H1 (cell line): ENCODE measurements around the gene NUTM2G. TPM values are rescaled to one million over a fixed set of nuclear protein-coding genes. Genes with fewer than 3 reads are reported as not detected.
"Not testable (repeated sequence)": the region's sequence is repeated elsewhere in the genome, so short reads cannot be mapped to it uniquely, and the experiment has no call there.

Experiments
- CTCF ChIA-PET: fragments of 300-600 bp; sonication (Branson Sonifier 250); formaldehyde crosslinking; loops from one replicate; lab custom pipeline; 2021; ENCODE audit not compliant: partially characterized antibody; lab: Charles Lee
- POLR2A ChIA-PET: fragments of 300-600 bp; sonication (Branson Sonifier 250); formaldehyde crosslinking; loops from one replicate; lab custom pipeline; 2021; ENCODE audit warnings: inconsistent platforms; ENCODE audit not compliant: partially characterized antibody; lab: Charles Lee
- DNase-seq, 2 experiments: peaks; one replicate each; pipeline versions ENCODE4 v3.0.0 to v3.0.0-alpha.2; 2010 to 2022; ENCODE audit warnings: low spot score in 2 of 2, low read depth in 1 of 2, mixed read lengths in 1 of 2
- FAIRE-seq: peaks from 2 replicates; lab custom pipeline; 2011; peaks lifted over from hg19 to GRCh38; lab: Jason Lieb, UNC
- H2AFZ ChIP-seq: 2 replicates; pipeline ENCODE4 v1.8.1; 2012; ENCODE audit warnings: low read length, inconsistent platforms
- H2AK5ac ChIP-seq: 2 replicates; pipeline ENCODE4 v1.6.1; 2013; ENCODE audit warnings: low read depth, low read length
- H2BK120ac ChIP-seq: replicated peaks from 2 replicates; pipeline ENCODE3; 2013; ENCODE audit warnings: low read depth, low read length, inconsistent platforms
- H2BK12ac ChIP-seq: 2 replicates; pipeline ENCODE4 v1.6.1; 2013; ENCODE audit warnings: low read depth, low read length
- H2BK15ac ChIP-seq: 2 replicates; pipeline ENCODE4 v1.6.1; 2013; ENCODE audit warnings: low read length
- H2BK20ac ChIP-seq: 2 replicates; pipeline ENCODE4 v1.6.1; 2013; ENCODE audit warnings: low read length
- H2BK5ac ChIP-seq: 2 replicates; pipeline ENCODE4 v1.6.1; 2013; ENCODE audit warnings: low read depth, low read length
- H3K14ac ChIP-seq: 2 replicates; pipeline ENCODE4 v1.6.1; 2013; ENCODE audit warnings: inconsistent platforms; ENCODE audit not compliant: insufficient read length
- H3K18ac ChIP-seq: 2 replicates; pipeline ENCODE4 v1.6.1; 2013; ENCODE audit warnings: low read length; ENCODE audit errors: extremely low read depth
- H3K23ac ChIP-seq: 2 replicates; pipeline ENCODE4 v1.6.1; 2013; ENCODE audit warnings: inconsistent platforms; ENCODE audit not compliant: insufficient read length
- H3K23me2 ChIP-seq: 2 replicates; pipeline ENCODE4 v1.6.1; 2013; ENCODE audit warnings: low read depth, low read length
- H3K27ac ChIP-seq: 2 replicates; pipeline ENCODE4 v1.6.1; 2011; ENCODE audit warnings: low read depth, low read length, inconsistent platforms
- H3K27me3 ChIP-seq, 4 experiments: replicated peaks in 1 of 4; 1 replicate in 1 of 4; 2 replicates in 3 of 4; pipeline versions ENCODE4 v1.6.1 to v1.8.1; 2011 to 2013; ENCODE audit warnings: low read length in 3 of 4, mild to moderate bottlenecking in 3 of 4, inconsistent platforms in 2 of 4, mixed read lengths in 2 of 4, moderate library complexity in 1 of 4; ENCODE audit not compliant: control insufficient read depth in 3 of 4, insufficient read depth in 3 of 4; ENCODE audit errors: extremely low read depth in 1 of 4
- H3K36me3 ChIP-seq, 4 experiments: 2 replicates each; pipeline versions ENCODE4 v1.6.1 to v1.8.1; 2011 to 2013; ENCODE audit warnings: mild to moderate bottlenecking in 4 of 4, low read length in 3 of 4, moderate library complexity in 2 of 4, control low read depth in 1 of 4, inconsistent platforms in 1 of 4; ENCODE audit not compliant: insufficient read depth in 4 of 4, control insufficient read depth in 2 of 4
- H3K4ac ChIP-seq: replicated peaks from 2 replicates; pipeline ENCODE3; 2013; ENCODE audit warnings: low read length, low read depth, mixed read lengths, inconsistent platforms; ENCODE audit not compliant: insufficient read length
- H3K4me1 ChIP-seq, 4 experiments: replicated peaks in 1 of 4; 1 replicate in 1 of 4; 2 replicates in 3 of 4; pipeline versions ENCODE4 v1.6.1 to v1.8.1; 2011 to 2013; ENCODE audit warnings: low read length in 3 of 4, inconsistent platforms in 2 of 4, mixed read lengths in 1 of 4; ENCODE audit not compliant: insufficient read depth in 4 of 4, control insufficient read depth in 3 of 4
- H3K4me2 ChIP-seq, 2 experiments: 2 replicates each; pipeline versions ENCODE4 v1.6.1 to v1.8.1; 2011 to 2013; ENCODE audit warnings: low read depth in 2 of 2, low read length in 2 of 2, control low read depth in 1 of 2, inconsistent platforms in 1 of 2, mild to moderate bottlenecking in 1 of 2; ENCODE audit not compliant: insufficient read depth in 1 of 2
- H3K4me3 ChIP-seq, 4 experiments: fragments of 200-600, 300-600 bp in 1 of 4; sonication (generic), shearing (Covaris generic), sonication (Bioruptor Twin) in 1 of 4; 2 replicates each; pipeline versions ENCODE4 v1.5.1 to v1.8.1; 2011 to 2016; ENCODE audit warnings: low read length in 4 of 4, low read depth in 3 of 4, control low read depth in 2 of 4, inconsistent platforms in 2 of 4, mild to moderate bottlenecking in 2 of 4, mixed read lengths in 1 of 4, moderate library complexity in 1 of 4; ENCODE audit not compliant: insufficient read depth in 2 of 4; ENCODE audit errors: extremely low read depth in 1 of 4
- H3K56ac ChIP-seq: replicated peaks from 2 replicates; pipeline ENCODE3; 2013; ENCODE audit warnings: low read depth, mild to moderate bottlenecking, mixed read lengths, low read length, inconsistent platforms; ENCODE audit not compliant: insufficient read length
- H3K79me1 ChIP-seq: 2 replicates; pipeline ENCODE4 v1.6.1; 2013; ENCODE audit warnings: low read depth, low read length, control low read depth
- H3K79me2 ChIP-seq, 2 experiments: 2 replicates each; pipeline versions ENCODE4 v1.6.1 to v1.8.1; 2012 to 2013; ENCODE audit warnings: low read length in 2 of 2, mild to moderate bottlenecking in 2 of 2, inconsistent platforms in 1 of 2; ENCODE audit not compliant: insufficient read depth in 2 of 2, control insufficient read depth in 1 of 2
- H3K9ac ChIP-seq, 4 experiments: replicated peaks in 1 of 4; 1 replicate in 1 of 4; 2 replicates in 3 of 4; pipeline versions ENCODE4 v1.6.1 to v1.8.1; 2011 to 2013; ENCODE audit warnings: low read depth in 3 of 4, low read length in 3 of 4, control low read depth in 2 of 4, mild to moderate bottlenecking in 2 of 4, moderate library complexity in 2 of 4, inconsistent platforms in 1 of 4; ENCODE audit errors: extremely low read depth in 1 of 4
- H3K9me3 ChIP-seq, 2 experiments: 2 replicates each; pipeline versions ENCODE4 v1.6.1 to v1.8.1; 2012 to 2013; ENCODE audit warnings: mild to moderate bottlenecking in 2 of 2, moderate library complexity in 2 of 2, control low read depth in 1 of 2, inconsistent platforms in 1 of 2, low read depth in 1 of 2, low read length in 1 of 2, mixed read lengths in 1 of 2; ENCODE audit not compliant: insufficient read depth in 2 of 2
- H4K20me1 ChIP-seq, 2 experiments: replicated peaks in 1 of 2; 2 replicates each; pipeline versions ENCODE3 to v1.8.1; 2011 to 2013; ENCODE audit warnings: inconsistent platforms in 2 of 2, low read length in 2 of 2, mild to moderate bottlenecking in 1 of 2; ENCODE audit not compliant: insufficient read depth in 2 of 2, control insufficient read depth in 1 of 2
- H4K5ac ChIP-seq: 2 replicates; pipeline ENCODE4 v1.6.1; 2013; ENCODE audit warnings: low read length, low read depth, mixed read lengths, inconsistent platforms; ENCODE audit not compliant: insufficient read length
- H4K8ac ChIP-seq: 2 replicates; pipeline ENCODE4 v1.8.0; 2013; ENCODE audit warnings: mild to moderate bottlenecking, moderate library complexity, low read length, inconsistent platforms; ENCODE audit not compliant: insufficient read depth; ENCODE audit errors: extremely low read depth
- H4K91ac ChIP-seq: replicated peaks from 2 replicates; pipeline ENCODE3; 2013; ENCODE audit warnings: low read length, mixed read lengths, inconsistent platforms; ENCODE audit not compliant: insufficient read length
- RAD21 ChIP-seq, 2 experiments: IDR thresholded peaks in 1 of 2; conservative IDR thresholded peaks in 1 of 2; 2 replicates each; pipeline ENCODE4 v1.6.1; 2011; ENCODE audit warnings: low read depth in 2 of 2, low read length in 2 of 2, improper control_type of control experiment in 1 of 2, inconsistent platforms in 1 of 2, mild to moderate bottlenecking in 1 of 2, moderate library complexity in 1 of 2
- WGBS, 2 experiments: shearing (Covaris generic) in 1 of 2; methylation state at CpG; one replicate each; pipeline versions ENCODE4 v1.1.6 to v1.1.7; 2013 to 2015; ENCODE audit warnings: low lambda C conversion rate in 2 of 2, mixed read lengths in 2 of 2, inconsistent platforms in 1 of 2, low coverage in 1 of 2, missing lambda C conversion rate in 1 of 2; ENCODE audit not compliant: insufficient replicate concordance in 2 of 2, insufficient coverage in 1 of 2, insufficient read length in 1 of 2; ENCODE audit errors: extremely low coverage in 1 of 2, missing lambda C conversion rate in 1 of 2; 5-methylcytosine and 5-hydroxymethylcytosine counted together
- polyA plus RNA-seq, 7 experiments: library from polyadenylated mRNA; depleted of rRNA in 3 of 7; stranded (reverse) in 5 of 7; unstranded in 2 of 7; fragments of >200 nt in 5 of 7; fragments of 200-250 nt in 2 of 7; gene quantifications; 1 replicate in 5 of 7; 2 replicates in 1 of 7; 4 replicates in 1 of 7; pipeline versions ENCODE4 v1.2.1 to v1.2.3, GENCODE V29; 2011 to 2013; ENCODE audit warnings: missing spikeins in 2 of 7, mixed read lengths in 2 of 7
- total RNA-seq: library from RNA; stranded (reverse); fragmentation: NEBNext Ultra II Directional; extraction: Animal tissue kit (Norgen Biotek cat#: 25700); gene quantifications from 2 replicates; pipeline ENCODE4 v1.2.1, GENCODE V29; 2021

The NUTM2G gene
- total and polyA plus RNA-seq, 2 of the 8 experiments (the other 6 are each of a cell fraction or from before 2014, with no cell fraction given) = 0.27 TPM; not detected in 1

DNA sequence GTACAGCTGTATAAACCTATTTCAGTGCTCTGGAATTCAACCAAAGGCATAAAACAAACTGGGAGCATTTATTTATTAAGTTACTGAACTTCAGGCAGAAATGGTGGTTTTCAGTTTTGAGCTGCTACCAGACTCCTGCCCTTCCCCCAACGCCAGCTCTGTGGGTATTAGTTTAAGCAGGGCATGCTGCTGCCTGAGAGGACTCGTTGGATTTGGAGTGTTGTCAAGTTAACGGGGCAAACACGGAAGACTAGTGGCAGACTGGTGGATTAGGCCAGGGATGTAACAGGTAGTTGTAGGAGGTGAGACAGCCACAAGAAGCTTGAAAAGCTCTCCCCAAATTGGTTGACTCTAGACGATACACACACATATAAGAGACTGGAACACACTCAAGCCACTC is 38.9 kb downstream of the NUTM2G start:
- H2AFZ ChIP-seq, CTCF ChIA-PET, POLR2A ChIA-PET, H3K79me1 ChIP-seq, H3K18ac ChIP-seq, H4K91ac ChIP-seq, H4K20me1 ChIP-seq, H3K23me2 ChIP-seq, H2BK15ac ChIP-seq, H3K36me3 ChIP-seq, H2BK12ac ChIP-seq, H3K27ac ChIP-seq, H3K4ac ChIP-seq, H3K4me1 ChIP-seq, H3K9me3 ChIP-seq, H3K4me2 ChIP-seq, H4K5ac ChIP-seq, DNase-seq, H3K9ac ChIP-seq, H3K4me3 ChIP-seq, H3K14ac ChIP-seq, H2AK5ac ChIP-seq, H3K23ac ChIP-seq, H2BK5ac ChIP-seq, H4K8ac ChIP-seq, H3K56ac ChIP-seq, FAIRE-seq, H3K79me2 ChIP-seq, H2BK20ac ChIP-seq, H3K27me3 ChIP-seq, H2BK120ac ChIP-seq: not testable (repeated sequence)
- TF ChIP-seq RAD21 (IDR thresholded peaks at IDR 0.05 in 1 of 2, conservative IDR thresholded peaks at IDR 0.05 in 1 of 2; ENCODE audit: low read depth in 2 of 2, low read length in 2 of 2) = 0 out of 4 replicates have a peak, but pooled peaks of 1 of the 2 experiments have one; percentile 4
- 88% methylated on average over 5 of the region's 5 CpGs; no CpG with 5 or more reads in 1 of the 2 experiments for WGBS, 2 experiments

DNA sequence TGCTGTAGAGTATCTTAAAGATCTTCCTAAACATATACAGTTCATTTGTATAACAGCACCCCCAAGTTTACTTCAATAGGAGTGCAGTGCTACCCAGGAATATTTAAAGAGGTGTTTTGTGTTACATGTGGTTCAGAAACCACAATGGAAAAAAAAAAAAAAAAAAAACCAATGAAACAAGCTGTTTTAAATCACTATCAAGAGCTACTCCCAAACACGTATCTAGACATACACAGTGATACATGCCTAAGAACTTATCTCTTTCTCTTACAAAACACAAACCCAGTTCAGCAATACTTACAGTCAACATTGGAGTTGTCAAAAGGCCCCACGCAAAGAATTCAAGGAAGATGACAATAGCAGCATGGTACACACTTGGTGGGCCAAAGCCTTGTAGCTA is 43.9 kb downstream of the NUTM2G start:
- H4K20me1 ChIP-seq, H3K14ac ChIP-seq, H2BK120ac ChIP-seq, H3K23me2 ChIP-seq, H3K4ac ChIP-seq, DNase-seq, CTCF ChIA-PET, H3K4me2 ChIP-seq, FAIRE-seq, H2AK5ac ChIP-seq, H2BK20ac ChIP-seq, H2AFZ ChIP-seq, H2BK15ac ChIP-seq, H3K4me3 ChIP-seq, H4K91ac ChIP-seq, H3K79me1 ChIP-seq, H3K4me1 ChIP-seq, H3K36me3 ChIP-seq, H2BK12ac ChIP-seq, H2BK5ac ChIP-seq, H3K9me3 ChIP-seq, H3K27ac ChIP-seq, H3K27me3 ChIP-seq, H3K23ac ChIP-seq, H3K56ac ChIP-seq, H3K9ac ChIP-seq, H3K18ac ChIP-seq, H4K8ac ChIP-seq, H4K5ac ChIP-seq: not testable (repeated sequence)
- WGBS, 2 experiments = 92% methylated on average over 2 of the region's 2 CpGs; no CpG with 5 or more reads in 1 of the 2 experiments
- H3K79me2 ChIP-seq = peaks cover 0 to 28% of the 10 kb centered on the region in 2 experiments; a peak in 2 of 4 replicates
- POLR2A ChIA-PET = interaction anchor here (0.6 kb wide), 1 partner anchor 38 kb away, joined by 3 read pairs; no protein-coding TSS in a partner anchor
